LNCaP clone FGC (cell line): Measurements from ENCODE around the gene KRT3.
"Not testable (repeated sequence)": the region's sequence is repeated elsewhere in the genome, so short reads cannot be mapped to it uniquely, and the experiment has no call there.

Source experiments
- DNase-seq: peaks from one replicate; pipeline ENCODE4 v3.0.0-alpha.2; 2011; ENCODE audit warnings: low read depth
- H3K4me3 ChIP-seq: 2 replicates; pipeline ENCODE4 v1.5.1; 2011; ENCODE audit warnings: mild to moderate bottlenecking, low read depth, low read length, control low read depth
- CTCF ChIP-seq: IDR thresholded peaks from 2 replicates; pipeline ENCODE4 v1.5.1; 2012; ENCODE audit warnings: mild to moderate bottlenecking; ENCODE audit not compliant: control insufficient read depth, insufficient read depth; ENCODE audit errors: extremely low read depth

KRT3 gene

GRCh38 chr12:52765702-52766101, 30.2 kb downstream of the KRT3 start:
- TF ChIP-seq CTCF = no peak
- no peak overlapping the region for H3K4me3 ChIP-seq
- no peak for DNase-seq

GRCh38 chr12:52763991-52764390, 31.9 kb downstream of the KRT3 start:
- H3K4me3 ChIP-seq = no peak overlapping the region
- no peak for TF ChIP-seq CTCF
- DNase-seq = no peak

GRCh38 chr12:52763036-52763659, 32.8 kb downstream of the KRT3 start:
- no peak for TF ChIP-seq CTCF

GRCh38 chr12:52761802-52762201, 34.1 kb downstream of the KRT3 start:
- no peak overlapping the region for H3K4me3 ChIP-seq
- no peak for TF ChIP-seq CTCF
- DNase-seq = no peak

More at GRCh38 chr12:52763036-52763659, 32.8 kb downstream of the KRT3 start:
- no peak overlapping the region for H3K4me3 ChIP-seq
- DNase-seq = no peak

- not testable (repeated sequence) for DNase-seq, H3K4me3 ChIP-seq
These were observed 34.7 kb downstream of the KRT3 start for GRCh38 chr12:52761218-52761617.

GRCh38 chr12:52760623-52761022, 35.3 kb downstream of the KRT3 start:
- H3K4me3 ChIP-seq = no peak overlapping the region
- no peak for TF ChIP-seq CTCF
- no peak for DNase-seq

- no peak for DNase-seq
- H3K4me3 ChIP-seq = no peak overlapping the region
- TF ChIP-seq CTCF = no peak
These were observed 36.2 kb downstream of the KRT3 start for GRCh38 chr12:52759695-52760094.
